Measurements from ENCODE around the gene SPECC1L.

GRCh38 chr22:24232725-24233124, 37.9 kb upstream of the SPECC1L start:
- TF ChIP-seq CTCF (IDR thresholded peaks at IDR 0.05 in 2 of 3, conservative IDR thresholded peaks at IDR 0.05 in 1 of 3; ENCODE audit: borderline replicate concordance in 1 of 3, insufficient read depth in 1 of 3, low read depth in 2 of 3, low read length in 2 of 3) (no peak), POLR2AphosphoS5 (IDR thresholded peaks at IDR 0.05; ENCODE audit: low read depth, low read length) (no peak)
